GM21529 (cell line): ENCODE data around the gene MKS1.

ENCODE experiments used
- ATAC-seq: cut with Tn5 transposase; IDR thresholded peaks from one replicate; pipeline ENCODE4 v1.9.1; 2021; ENCODE audit not compliant: unreplicated experiment

Gene MKS1

DNA sequence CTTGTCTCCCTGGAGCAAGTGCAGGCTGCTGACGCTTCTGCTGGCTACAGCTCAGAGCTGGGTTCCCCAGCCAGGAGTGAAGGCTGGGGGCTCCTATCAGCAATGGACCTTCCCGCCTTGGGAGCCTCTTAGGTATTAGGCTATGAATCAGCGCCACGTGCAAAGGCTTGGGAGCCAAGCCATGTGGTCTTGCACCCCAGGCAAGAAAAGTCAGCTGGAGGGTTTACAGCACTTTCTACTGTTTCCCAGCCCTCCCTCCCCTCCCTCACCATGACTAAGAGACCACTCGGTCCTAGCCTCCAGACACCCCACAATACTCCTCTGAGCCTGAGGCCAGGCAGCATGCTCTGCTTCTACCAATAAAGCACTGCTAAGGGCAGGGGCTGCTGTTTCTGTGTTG is 14.3 kb downstream of the MKS1 start:
- no peak for ATAC-seq

- no peak for ATAC-seq
Measured at GRCh38 chr17:58202859-58203258, 16.2 kb downstream of the MKS1 start.

DNA sequence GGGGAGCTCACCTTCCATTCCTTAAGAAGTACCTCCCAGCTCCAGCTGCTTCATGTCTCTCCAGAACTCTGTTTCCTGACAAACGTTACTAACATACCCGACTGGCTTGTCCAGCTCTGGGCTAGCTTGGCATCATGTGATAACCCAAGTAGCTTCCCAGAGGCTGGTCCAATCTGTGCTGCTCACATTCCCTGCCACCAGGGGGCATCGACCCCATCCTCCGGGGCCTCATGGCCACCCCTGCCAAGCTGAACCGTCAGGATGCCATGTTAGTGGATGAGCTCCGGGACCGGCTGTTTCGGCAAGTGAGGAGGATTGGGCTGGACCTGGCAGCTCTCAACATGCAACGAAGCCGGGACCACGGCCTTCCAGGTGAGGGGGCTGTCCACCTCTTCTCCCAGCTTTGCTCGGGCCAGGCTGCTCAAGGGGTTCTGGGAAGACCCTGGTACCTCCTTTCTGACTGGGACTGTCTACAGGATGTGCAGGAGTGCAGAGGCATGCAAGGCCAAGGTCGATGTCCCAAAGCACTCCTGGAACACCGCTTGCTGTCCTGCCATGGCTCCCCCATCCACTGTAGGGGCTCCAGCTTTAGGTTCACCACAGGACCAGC is 18.9 kb downstream of the MKS1 start:
- peak; percentile 48 for ATAC-seq

- no peak for ATAC-seq
Measured at GRCh38 chr17:58196610-58197009, 22.4 kb downstream of the MKS1 start.

- ATAC-seq, result no peak
Measured at GRCh38 chr17:58195518-58196123, 23.4 kb downstream of the MKS1 start.

GRCh38 chr17:58193641-58194255 is 25.3 kb downstream of the MKS1 start:
- ATAC-seq, result no peak

DNA sequence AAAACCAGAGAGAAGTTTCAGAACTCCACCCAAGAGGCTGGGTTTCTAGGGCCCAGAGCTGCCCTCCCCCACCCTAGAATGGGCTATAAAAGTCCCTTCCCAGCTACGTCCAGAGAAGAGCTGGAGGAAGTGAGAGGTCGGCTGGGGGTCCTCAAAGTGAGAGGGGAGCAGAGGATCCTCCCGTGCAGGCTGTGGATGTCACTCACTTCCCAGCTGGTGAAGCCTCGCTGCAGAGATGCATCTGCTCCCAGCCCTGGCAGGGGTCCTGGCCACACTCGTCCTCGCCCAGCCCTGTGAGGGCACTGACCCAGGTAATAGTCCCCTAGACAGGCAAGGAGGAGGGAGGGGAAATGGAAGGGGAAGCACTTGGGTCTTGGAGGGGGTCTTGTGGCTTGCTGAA is 26.4 kb downstream of the MKS1 start, which contains the start of gene EPX:
Gene EPX, plus strand, starts transcription at position 115 of the 400 bp plus-strand sequence. Its CDS starts 121 bp downstream, at position 236.
- no peak for ATAC-seq

DNA sequence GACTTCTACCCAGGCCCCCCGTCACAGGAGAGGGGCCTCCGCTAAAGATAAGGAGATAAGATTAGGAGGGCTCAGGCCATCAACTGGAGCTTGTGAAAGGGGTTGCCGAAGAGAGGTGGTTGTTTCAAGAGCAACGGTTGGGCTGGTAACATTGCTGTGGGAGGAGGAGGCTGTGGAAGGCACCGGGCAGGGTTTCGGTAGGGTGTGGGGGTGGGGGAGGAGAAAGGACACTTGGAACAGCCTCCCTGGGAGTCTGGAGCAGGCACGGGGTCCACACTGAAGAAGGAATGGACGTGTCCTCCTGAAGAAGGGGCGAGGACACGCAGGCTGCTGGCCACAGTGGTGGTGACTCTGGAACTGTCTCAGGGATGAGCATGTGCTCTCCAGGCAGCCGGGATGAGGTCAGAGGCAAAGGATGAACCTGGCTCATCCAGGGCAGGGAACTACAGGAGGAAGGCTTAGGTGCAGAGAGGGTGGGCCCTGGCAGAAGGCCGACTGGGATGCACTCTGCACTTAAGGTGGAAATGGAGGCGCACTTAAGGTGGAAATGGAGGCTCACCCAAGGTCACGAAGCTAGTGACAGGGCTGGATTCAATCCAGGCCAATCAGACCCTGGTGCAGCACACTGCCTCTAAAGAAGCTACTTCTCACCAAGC is 27.7 kb downstream of the MKS1 start:
- ATAC-seq, result no peak

DNA sequence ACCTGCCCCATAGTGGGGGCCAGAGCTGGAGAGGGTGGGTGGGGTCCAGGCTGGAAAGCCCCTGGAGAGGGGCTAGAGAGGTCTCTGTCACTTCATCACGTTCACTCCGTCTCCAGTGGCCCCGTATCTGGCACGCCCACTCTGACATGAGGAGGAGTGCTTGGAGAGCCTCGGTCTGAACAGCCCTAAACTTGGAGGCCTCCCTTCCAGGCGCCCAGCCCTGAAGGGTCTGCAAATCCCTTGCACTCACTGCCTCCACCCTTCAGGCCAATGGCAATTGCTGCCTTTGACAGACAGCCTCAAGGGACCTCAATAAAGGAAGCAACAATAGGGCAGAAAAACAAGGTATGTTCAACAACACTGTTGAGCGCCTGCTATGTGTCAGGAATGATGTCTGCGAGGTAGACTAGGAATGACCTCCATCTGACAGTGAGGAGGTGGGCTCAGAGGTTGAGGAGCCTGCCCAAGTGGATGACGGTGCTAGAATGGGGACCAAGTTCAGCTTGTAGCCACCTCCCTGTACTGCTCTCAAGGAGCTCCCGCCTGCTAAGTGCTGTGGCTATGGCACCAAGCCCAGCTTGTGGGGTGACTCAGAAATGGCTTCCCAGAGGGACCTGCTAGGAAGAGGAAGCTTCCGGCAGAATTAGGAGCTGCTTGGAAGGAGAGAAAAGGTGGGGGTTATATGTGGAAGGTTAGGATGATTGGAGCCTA is 29.5 kb downstream of the MKS1 start:
- ATAC-seq, result no peak

DNA sequence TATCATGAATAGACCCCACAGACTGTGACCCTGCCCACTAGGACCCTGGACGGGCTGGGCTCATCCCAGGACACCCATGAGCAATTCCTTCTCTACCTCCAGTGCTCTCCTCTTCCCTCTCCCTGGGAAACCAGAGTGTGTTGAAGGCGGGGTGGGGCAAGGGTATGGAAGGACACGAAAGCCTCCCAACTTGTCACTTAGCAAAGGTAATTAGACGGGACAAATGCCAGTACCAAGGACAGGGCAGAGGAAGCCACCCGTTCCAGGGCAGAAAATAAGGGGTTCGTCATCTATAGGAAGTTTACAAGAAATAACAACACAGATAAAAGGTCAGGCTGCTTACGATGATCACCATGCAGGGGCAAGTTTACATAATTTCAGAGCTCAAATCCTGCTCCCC is 31.4 kb downstream of the MKS1 start:
- no peak for ATAC-seq

DNA sequence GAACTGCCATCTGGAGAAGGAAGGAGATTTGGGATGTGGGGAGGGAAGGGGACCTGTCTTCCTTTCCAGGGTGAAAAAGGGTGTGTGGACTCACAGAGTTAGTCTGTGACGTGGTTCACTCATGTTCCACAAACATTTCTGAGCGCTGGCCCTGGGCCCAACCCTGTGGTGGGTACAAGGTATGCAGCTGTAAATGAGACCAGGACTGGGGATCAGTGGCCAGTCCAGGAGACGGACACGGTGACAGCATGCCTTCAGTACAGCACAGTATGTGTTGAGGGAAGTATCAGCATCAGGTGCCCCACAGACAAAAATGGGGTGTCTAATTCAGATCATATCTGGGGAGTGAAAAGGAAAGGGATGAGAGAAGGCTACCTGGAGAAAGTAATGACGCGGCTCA is 32.0 kb downstream of the MKS1 start:
- no peak for ATAC-seq

GRCh38 chr17:58186591-58186990 is 32.5 kb downstream of the MKS1 start:
- no peak for ATAC-seq

DNA sequence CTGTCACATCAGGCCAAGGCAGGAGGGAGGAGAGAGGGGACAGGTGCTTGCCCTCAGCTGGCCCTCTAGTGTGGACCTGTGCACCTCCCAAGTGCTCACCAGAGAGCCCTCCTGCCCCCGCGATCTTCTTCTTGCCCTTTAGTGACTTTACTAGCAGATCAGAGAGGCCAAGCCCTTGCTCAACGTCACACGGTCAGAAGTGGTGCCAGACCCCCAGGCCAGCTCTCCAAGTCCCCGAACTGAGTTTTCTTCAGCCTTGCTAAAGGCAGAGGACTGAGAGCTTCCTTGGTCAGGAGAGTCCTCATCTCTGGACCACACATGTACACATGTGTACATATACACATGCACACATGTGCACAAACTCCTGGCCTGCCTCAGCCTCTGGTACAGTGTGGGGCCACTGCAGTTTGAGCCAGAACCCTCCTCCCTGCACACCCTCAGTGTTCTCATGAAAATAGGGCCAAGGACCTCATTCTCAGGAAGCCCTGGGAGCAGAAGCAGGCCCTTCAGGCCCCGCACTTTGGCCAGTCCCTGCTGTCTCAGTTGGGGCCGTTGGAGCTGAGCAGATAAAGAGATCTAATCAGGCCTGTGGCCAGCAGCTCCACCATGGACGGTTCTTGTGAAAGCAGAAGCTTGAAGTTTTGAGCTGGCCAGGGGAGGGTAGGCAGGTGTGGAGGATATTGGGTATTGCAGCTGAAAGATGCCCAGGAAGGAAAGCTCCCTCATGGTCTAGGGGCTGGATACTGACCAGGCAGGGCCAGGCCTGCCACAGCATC is 33.9 kb downstream of the MKS1 start:
- ATAC-seq, result no peak

GRCh38 chr17:58184308-58184985 is 34.6 kb downstream of the MKS1 start:
- no peak for ATAC-seq

GRCh38 chr17:58183514-58183913 is 35.5 kb downstream of the MKS1 start:
- ATAC-seq, result no peak

GRCh38 chr17:58181796-58182195 is 37.3 kb downstream of the MKS1 start:
- ATAC-seq, result no peak

GRCh38 chr17:58176200-58176599 is 42.9 kb downstream of the MKS1 start:
- ATAC-seq, result no peak

DNA sequence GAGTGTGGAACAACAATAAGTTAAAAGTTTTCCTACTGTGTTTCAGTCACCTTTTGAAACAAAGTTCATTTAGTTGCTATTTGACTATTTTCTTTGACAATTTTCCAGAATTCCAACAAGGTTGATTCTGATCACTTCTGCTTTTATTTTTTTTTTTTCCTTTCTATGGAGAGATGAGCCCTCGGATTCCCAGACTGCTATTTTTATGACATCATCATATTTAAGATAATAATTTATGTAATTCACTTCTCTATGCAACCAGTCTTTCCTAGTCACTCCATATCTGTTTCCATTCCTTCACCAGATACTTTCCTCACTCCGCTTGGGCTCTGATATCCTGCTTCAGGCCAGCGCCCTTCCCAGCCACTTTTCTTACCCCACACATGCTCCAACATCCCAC is 44.2 kb downstream of the MKS1 start:
- ATAC-seq, result no peak

DNA sequence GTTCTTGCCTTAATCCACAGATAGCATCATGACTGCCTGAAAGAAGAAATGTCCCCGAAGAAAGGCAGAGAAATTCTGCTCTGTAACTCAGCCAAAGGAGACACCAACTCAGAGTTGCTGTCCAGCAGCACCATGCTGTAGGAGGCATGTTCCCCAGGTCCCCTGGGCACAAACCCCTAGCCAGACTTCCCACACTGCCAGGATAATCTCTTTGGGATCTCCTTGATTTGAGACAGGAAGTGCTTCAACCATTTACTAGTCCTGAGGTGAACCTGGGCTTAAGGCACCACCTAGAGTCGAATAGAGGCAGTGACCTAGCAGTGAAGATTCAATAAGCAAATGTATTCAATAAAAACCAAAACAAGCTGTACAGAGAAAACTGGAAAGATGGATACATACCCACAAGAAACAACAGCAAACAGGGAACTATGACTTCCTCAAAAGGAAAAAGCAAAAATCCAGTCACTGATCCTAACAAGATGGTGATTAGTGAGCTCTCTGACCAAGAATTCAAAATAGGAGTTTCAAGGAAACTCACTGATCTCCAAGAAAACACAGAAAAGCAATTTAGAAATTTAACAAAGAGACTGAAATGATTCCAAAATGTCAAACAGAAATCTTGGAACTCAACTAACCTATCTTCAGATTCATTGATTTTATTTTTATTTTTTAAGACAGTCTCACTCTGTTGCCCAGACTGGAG is 46.5 kb downstream of the MKS1 start:
- ATAC-seq, result no peak
